NB4 (cell line): ENCODE results near the gene MOV10.

Experiments
- MYC ChIP-seq: IDR thresholded peaks from 2 replicates; pipeline ENCODE4 v1.6.1; 2011; ENCODE audit warnings: low read depth, low read length
- POLR2A ChIP-seq: IDR thresholded peaks from 2 replicates; pipeline ENCODE4 v1.6.1; 2011; ENCODE audit warnings: mild to moderate bottlenecking; ENCODE audit not compliant: insufficient read length; ENCODE audit errors: extremely low read depth
- TF ChIP-seq, protein P1 (sequence below): IDR thresholded peaks from one replicate; pipeline ENCODE4 v1.5.1; 2012; ENCODE audit warnings: low read depth, low read length
- TF ChIP-seq, protein P2 (sequence below): IDR thresholded peaks from 2 replicates; pipeline ENCODE4 v1.6.1; 2011; ENCODE audit warnings: low read depth, low read length

DNA sequence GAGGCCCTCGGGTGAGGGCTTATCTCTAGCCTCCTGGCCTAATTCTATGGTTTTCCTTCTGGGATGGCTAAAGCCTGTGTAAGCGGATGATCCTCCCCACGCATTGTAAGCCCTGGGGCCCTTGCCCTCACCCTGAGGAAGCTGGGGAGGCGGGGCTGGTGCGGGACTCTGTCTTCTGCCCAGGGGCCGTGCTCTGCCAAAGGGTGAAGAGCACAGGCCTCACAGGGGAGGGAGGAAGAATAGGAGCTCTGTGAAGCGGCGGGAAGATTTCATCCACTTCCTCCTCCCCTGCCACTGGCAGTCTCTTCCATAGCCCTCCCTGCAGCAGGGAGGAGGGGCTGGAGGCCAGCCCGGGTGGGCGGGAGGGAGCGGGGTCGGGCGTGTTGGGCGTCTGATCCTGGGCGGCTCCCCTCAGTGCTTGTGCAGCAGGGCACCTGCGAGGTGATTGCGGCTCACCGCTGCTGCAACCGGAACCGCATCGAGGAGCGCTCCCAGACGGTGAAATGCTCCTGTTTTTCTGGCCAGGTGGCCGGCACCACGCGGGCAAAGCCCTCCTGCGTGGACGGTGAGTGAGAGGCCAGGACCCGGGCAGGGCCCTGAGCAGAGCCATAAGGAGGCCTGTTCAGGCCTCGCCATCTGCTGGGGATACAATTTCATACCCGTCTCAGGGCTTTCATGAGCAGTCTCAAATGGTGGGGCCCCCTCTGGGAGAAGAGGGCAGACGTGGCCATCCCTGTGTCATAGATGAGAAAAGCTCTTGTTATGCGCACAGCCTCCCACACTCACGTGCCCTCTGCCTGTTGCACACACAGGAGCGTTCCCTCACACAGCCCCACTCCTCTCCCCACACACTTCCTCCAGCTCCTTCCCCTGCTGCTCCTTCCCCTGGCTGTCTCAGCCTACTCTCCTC lies 48.4 kb downstream of the MOV10 start:
- TF ChIP-seq, protein P1, sequence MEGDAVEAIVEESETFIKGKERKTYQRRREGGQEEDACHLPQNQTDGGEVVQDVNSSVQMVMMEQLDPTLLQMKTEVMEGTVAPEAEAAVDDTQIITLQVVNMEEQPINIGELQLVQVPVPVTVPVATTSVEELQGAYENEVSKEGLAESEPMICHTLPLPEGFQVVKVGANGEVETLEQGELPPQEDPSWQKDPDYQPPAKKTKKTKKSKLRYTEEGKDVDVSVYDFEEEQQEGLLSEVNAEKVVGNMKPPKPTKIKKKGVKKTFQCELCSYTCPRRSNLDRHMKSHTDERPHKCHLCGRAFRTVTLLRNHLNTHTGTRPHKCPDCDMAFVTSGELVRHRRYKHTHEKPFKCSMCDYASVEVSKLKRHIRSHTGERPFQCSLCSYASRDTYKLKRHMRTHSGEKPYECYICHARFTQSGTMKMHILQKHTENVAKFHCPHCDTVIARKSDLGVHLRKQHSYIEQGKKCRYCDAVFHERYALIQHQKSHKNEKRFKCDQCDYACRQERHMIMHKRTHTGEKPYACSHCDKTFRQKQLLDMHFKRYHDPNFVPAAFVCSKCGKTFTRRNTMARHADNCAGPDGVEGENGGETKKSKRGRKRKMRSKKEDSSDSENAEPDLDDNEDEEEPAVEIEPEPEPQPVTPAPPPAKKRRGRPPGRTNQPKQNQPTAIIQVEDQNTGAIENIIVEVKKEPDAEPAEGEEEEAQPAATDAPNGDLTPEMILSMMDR = no peak
- TF ChIP-seq POLR2A (no peak), MYC (no peak)
- TF ChIP-seq, protein P2, sequence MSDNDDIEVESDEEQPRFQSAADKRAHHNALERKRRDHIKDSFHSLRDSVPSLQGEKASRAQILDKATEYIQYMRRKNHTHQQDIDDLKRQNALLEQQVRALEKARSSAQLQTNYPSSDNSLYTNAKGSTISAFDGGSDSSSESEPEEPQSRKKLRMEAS = no peak
